Natural killer cell (primary cell): ENCODE measurements around the gene MRPL20. TPM values are rescaled to one million over a fixed set of nuclear protein-coding genes. Genes with fewer than 3 reads are reported as not detected.

Source experiments
- ATAC-seq, 3 donors: fragments of 150-1000 bp in 2 of 3; fragments of 200-7000 bp in 1 of 3; cut with Tn5 transposase; 1 replicate in 1 of 3; 2 replicates in 2 of 3; pipeline ENCODE4 v1.10.0; 2021; ENCODE audit warnings: mild to moderate bottlenecking in 2 of 3, moderate library complexity in 2 of 3
- DNase-seq, 2 donors: peaks; one replicate each; pipeline versions ENCODE4 v3.0.0 to v3.0.0-alpha.2; 2013 to 2021; ENCODE audit warnings: mixed read lengths in 1 of 2
- H3K27ac ChIP-seq: one replicate; pipeline ENCODE4 v1.5.1; 2013; ENCODE audit warnings: mild to moderate bottlenecking, low read length
- H3K27me3 ChIP-seq: one replicate; pipeline ENCODE4 v1.6.1; 2013; ENCODE audit warnings: low read length; ENCODE audit not compliant: control insufficient read depth, insufficient read depth
- H3K36me3 ChIP-seq: one replicate; pipeline ENCODE4 v1.6.1; 2013; ENCODE audit warnings: low read length; ENCODE audit not compliant: control insufficient read depth, insufficient read depth
- H3K4me1 ChIP-seq: one replicate; pipeline ENCODE4 v1.6.1; 2013; ENCODE audit warnings: low read length; ENCODE audit not compliant: control insufficient read depth, insufficient read depth
- H3K4me3 ChIP-seq: one replicate; pipeline ENCODE4 v1.5.1; 2013; ENCODE audit warnings: low read length
- H3K9me3 ChIP-seq: one replicate; pipeline ENCODE4 v1.6.1; 2013; ENCODE audit warnings: low read length; ENCODE audit not compliant: control insufficient read depth, insufficient read depth
- H3K27ac Mint-ChIP-seq, 2 donors: one replicate each; pipeline ENCODE4 v1.8.0; 2022; ENCODE audit warnings: mild to moderate bottlenecking in 2 of 2, mixed read lengths in 2 of 2, moderate library complexity in 1 of 2
- H3K27me3 Mint-ChIP-seq, 2 donors: one replicate each; pipeline ENCODE4 v1.8.0; 2022; ENCODE audit warnings: low read depth in 2 of 2, mixed read lengths in 2 of 2
- H3K36me3 Mint-ChIP-seq: one replicate; pipeline ENCODE4 v1.8.0; 2022; ENCODE audit warnings: mixed read lengths
- H3K4me1 Mint-ChIP-seq, 2 donors: one replicate each; pipeline ENCODE4 v1.8.0; 2022; ENCODE audit warnings: mixed read lengths in 2 of 2
- H3K4me3 Mint-ChIP-seq: one replicate; pipeline ENCODE4 v1.8.0; 2022; ENCODE audit warnings: mild to moderate bottlenecking, moderate library complexity, mixed read lengths
- H3K9me3 Mint-ChIP-seq, 2 donors: one replicate each; pipeline ENCODE4 v1.8.0; 2022; ENCODE audit warnings: mixed read lengths in 2 of 2
- CTCF ChIP-seq: fragments of 200-600 bp; IDR thresholded peaks from one replicate; pipeline ENCODE4 v1.8.0; 2022; ENCODE audit warnings: antibody characterized with exemption
- WGBS: methylation state at CpG from one replicate; pipeline ENCODE4 v1.1.7; 2013; ENCODE audit warnings: missing lambda C conversion rate; ENCODE audit not compliant: insufficient coverage; 5-methylcytosine and 5-hydroxymethylcytosine counted together
- intact Hi-C: fragments of 100-400 bp; cut with micrococcal nuclease; formaldehyde crosslinking; loops from one replicate; pipeline ENCODE4 v1.14.2; 2022
- total RNA-seq, 4 donors: library from RNA; stranded (reverse); fragments of 120-200 nt in 1 of 4; gene quantifications; one replicate each; pipeline versions ENCODE4 v1.2.3 to v1.2.4, GENCODE V29; 2013 to 2022

Gene MRPL20
- total RNA-seq, 3 donors from 2014 or later (not counting 1 experiment from before 2014, with no cell fraction given) = 90.9 to 111 (median 92.7) TPM

DNA sequence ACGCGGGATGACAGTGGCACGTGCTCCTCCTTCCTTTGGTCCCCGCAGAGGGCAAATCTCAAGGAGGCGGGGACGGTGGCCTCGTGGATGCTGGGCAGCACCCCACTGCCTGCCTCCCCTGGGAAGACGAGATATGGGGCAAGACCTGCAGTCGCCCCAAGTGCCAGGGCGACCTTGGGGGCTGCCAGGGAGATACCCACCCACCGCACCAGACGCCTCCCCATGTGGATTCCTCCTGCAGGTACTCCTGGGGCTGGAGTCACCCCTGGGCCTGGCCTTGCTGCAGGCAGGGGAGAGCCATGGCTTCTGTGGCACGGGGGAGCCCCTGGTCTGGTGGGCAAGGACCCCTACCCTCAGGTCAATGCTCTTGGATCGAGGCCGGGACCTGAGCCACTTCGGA, 26.2 kb downstream of the MRPL20 start:
- Histone ChIP-seq H3K27ac (no peak overlapping the region), H3K27me3 (no peaks in the 10 kb centered on the region), H3K4me3 (no peak overlapping the region), H3K4me1 (peaks cover 3% of the 10 kb centered on the region), H3K9me3 (no peaks in the 10 kb centered on the region), H3K36me3 (peaks cover 4% of the 10 kb centered on the region)
- no peaks in the 10 kb centered on the region for H3K4me1 Mint-ChIP-seq
- H3K9me3 Mint-ChIP-seq = no peaks in the 10 kb centered on the region
- WGBS = 96% methylated on average over 16 of the region's 16 CpGs
- TF ChIP-seq CTCF = no peak
- H3K27ac Mint-ChIP-seq = no peak overlapping the region
- no peaks in the 10 kb centered on the region for H3K36me3 Mint-ChIP-seq
- no peak overlapping the region for H3K4me3 Mint-ChIP-seq
- DNase-seq = no peak
- no peaks in the 10 kb centered on the region for H3K27me3 Mint-ChIP-seq
- intact Hi-C loops = no loop called here
- ATAC-seq = no peak

- Mint-ChIP-seq H3K4me3 (no peak overlapping the region), H3K27me3 (no peaks in the 10 kb centered on the region), H3K9me3 (no peaks in the 10 kb centered on the region), H3K36me3 (no peaks in the 10 kb centered on the region), H3K4me1 (peaks cover 5 to 16% of the 10 kb centered on the region in 2 donors), H3K27ac (no peak overlapping the region)
- Histone ChIP-seq H3K9me3 (no peaks in the 10 kb centered on the region), H3K36me3 (peaks cover 9% of the 10 kb centered on the region), H3K4me1 (peaks cover 27% of the 10 kb centered on the region), H3K27ac (no peak overlapping the region), H3K27me3 (no peaks in the 10 kb centered on the region), H3K4me3 (no peak overlapping the region)
- DNase-seq (no peak), ATAC-seq (no peak)
- intact Hi-C loops = no loop called here
- WGBS = 95% methylated on average over 13 of the region's 16 CpGs
- no peak for TF ChIP-seq CTCF
Observed at GRCh38 chr1:1377540-1378205, 29.4 kb downstream of the MRPL20 start.

GRCh38 chr1:1376551-1377226, 30.4 kb downstream of the MRPL20 start:
- peaks cover 10 to 20% of the 10 kb centered on the region in 2 donors for H3K4me1 Mint-ChIP-seq
- 98% methylated on average over 9 of the region's 10 CpGs for WGBS
- no peak for DNase-seq
- peaks cover 36% of the 10 kb centered on the region for H3K4me1 ChIP-seq
- H3K27me3 Mint-ChIP-seq = no peaks in the 10 kb centered on the region
- peaks cover 9% of the 10 kb centered on the region for H3K36me3 ChIP-seq
- H3K4me3 ChIP-seq = no peak overlapping the region
- no peak for TF ChIP-seq CTCF
- no peaks in the 10 kb centered on the region for H3K27me3 ChIP-seq
- H3K36me3 Mint-ChIP-seq = no peaks in the 10 kb centered on the region
- H3K27ac Mint-ChIP-seq = peak overlapping the region; percentile 97 to 98
- H3K9me3 ChIP-seq = no peaks in the 10 kb centered on the region
- peak overlapping the region; percentile 21 for H3K4me3 Mint-ChIP-seq
- intact Hi-C loops = no loop called here
- ATAC-seq = no peak
- H3K27ac ChIP-seq = no peak overlapping the region
- H3K9me3 Mint-ChIP-seq = no peaks in the 10 kb centered on the region
